ENCODE results near the gene MDH1. TPM values are rescaled to one million over a fixed set of nuclear protein-coding genes. Genes with fewer than 3 reads are reported as not detected.

MDH1 gene
- total RNA-seq, 4 donors from 2014 or later, result 169 to 206 (median 182) TPM

DNA sequence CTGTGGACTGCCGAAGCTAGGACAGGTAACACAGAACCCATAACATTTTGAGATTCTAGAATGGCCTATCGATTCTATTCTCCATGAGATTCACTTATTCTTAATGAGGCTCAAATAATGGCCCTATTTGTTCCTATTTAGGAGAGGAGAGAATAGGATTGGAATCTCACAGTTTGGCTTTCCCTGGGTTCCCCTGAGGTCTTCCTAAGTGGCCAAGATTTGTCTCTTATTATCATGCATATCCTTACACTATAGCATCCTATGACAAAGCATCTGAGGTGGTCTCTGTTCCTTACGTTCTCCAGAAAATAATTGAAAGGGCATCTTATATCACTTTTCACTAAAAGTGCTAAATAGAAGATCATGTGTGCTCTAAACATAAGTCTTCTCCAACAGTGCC, 10.0 kb upstream of the MDH1 start:
- Histone ChIP-seq H3K4me3 (no peak overlapping the region), H3K27ac (replicated peaks in 1 of 4) (no peak overlapping the region), H3K9me3 (no peaks in the 10 kb centered on the region), H3K36me3 (no peaks in the 10 kb centered on the region), H3K4me1 (peaks cover 8 to 12% (median 11%) of the 10 kb centered on the region in 4 donors), H3K27me3 (no peaks in the 10 kb centered on the region)
- no peak for DNase-seq (ENCODE audit: extremely low spot score)
- 94% methylated on average over 3 of the region's 3 CpGs for WGBS
- no peak for TF ChIP-seq POLR2A (IDR thresholded peaks at IDR 0.05; ENCODE audit: low read depth)
- TF ChIP-seq, protein P1, sequence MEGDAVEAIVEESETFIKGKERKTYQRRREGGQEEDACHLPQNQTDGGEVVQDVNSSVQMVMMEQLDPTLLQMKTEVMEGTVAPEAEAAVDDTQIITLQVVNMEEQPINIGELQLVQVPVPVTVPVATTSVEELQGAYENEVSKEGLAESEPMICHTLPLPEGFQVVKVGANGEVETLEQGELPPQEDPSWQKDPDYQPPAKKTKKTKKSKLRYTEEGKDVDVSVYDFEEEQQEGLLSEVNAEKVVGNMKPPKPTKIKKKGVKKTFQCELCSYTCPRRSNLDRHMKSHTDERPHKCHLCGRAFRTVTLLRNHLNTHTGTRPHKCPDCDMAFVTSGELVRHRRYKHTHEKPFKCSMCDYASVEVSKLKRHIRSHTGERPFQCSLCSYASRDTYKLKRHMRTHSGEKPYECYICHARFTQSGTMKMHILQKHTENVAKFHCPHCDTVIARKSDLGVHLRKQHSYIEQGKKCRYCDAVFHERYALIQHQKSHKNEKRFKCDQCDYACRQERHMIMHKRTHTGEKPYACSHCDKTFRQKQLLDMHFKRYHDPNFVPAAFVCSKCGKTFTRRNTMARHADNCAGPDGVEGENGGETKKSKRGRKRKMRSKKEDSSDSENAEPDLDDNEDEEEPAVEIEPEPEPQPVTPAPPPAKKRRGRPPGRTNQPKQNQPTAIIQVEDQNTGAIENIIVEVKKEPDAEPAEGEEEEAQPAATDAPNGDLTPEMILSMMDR (IDR thresholded peaks at IDR 0.05), result no peak
- no peak for TF ChIP-seq EP300 (IDR thresholded peaks at IDR 0.05)
- no peak for TF ChIP-seq POLR2AphosphoS5 (IDR thresholded peaks at IDR 0.05)
- intact Hi-C loops (cut with DNase I), result no loop called here

DNA sequence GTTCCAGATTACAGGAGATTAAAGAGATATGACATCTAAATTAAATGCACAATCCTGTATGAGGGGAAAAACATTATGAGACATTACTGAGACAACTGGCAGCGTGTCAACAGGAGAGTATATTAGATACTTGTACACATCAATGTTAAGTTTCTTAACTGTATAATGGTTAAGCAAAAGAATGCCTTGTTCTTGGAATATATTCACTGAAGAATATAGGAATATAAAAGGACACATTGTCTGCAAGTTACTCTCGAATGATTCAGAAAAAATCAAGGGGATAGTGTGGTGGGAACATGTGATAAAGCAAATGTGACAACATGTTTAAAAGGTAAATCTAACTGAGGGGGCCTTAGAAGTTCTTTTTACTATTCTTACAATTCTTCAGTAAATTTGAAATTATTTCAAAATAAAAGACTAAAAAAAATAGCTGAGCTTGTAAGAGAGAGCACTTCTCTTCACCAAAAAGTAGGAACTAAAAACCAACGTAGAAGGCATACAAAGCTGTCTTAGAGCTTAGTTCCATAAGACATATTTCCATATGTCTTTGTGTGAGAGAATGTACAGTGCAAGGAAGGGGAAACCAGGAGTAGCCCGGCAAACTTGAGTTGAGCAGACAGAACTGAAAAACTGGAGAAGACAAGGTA, 8.0 kb upstream of the MDH1 start:
- Histone ChIP-seq H3K9me3 (no peaks in the 10 kb centered on the region), H3K4me1 (peaks cover 8 to 12% (median 11%) of the 10 kb centered on the region in 4 donors), H3K27ac (replicated peaks in 1 of 4) (peak overlapping the region in 3 of 4 donors; percentile 9 to 40 (median 16)), H3K4me3 (no peak overlapping the region), H3K27me3 (no peaks in the 10 kb centered on the region), H3K36me3 (no peaks in the 10 kb centered on the region)
- intact Hi-C loops (cut with DNase I), result no loop called here
- no peak for TF ChIP-seq POLR2A (IDR thresholded peaks at IDR 0.05; ENCODE audit: low read depth)
- no peak for TF ChIP-seq EP300 (IDR thresholded peaks at IDR 0.05)
- TF ChIP-seq, protein P1 (IDR thresholded peaks at IDR 0.05), result no peak
- no peak for TF ChIP-seq POLR2AphosphoS5 (IDR thresholded peaks at IDR 0.05)
- 74% methylated on average over 4 of the region's 4 CpGs for WGBS
- DNase-seq (ENCODE audit: extremely low spot score), result no peak

DNA sequence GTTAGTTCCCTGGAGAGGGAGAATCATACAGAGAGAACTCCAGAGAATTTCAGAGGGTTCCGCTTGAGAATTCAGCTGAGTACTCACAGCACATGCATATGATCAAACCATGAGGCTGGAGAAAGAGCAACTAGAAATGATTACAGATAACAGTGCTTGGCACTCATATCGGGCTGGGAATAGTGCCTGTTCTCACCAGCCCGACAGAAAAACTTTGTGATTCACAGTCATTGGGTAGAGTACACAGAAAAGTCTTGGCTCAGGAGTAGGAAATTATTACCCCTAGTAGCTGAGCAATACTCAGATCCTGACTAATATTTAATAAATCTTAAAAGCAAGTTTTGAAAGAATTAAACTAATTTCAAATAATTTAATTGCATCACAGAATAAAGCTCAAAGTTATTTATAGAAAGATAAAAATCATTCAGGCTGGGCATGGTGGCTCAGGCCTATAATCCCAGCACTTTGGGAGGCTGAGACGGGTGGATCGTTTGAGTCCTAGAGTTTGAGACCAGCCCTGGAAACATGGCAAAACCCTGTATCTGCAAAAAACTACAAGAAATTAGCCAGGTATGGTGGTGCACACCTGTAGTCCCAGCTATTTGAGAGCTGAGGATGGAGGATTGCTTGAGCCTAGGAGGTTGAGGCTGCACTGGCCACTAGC, 7.3 kb upstream of the MDH1 start:
- intact Hi-C loops (cut with DNase I), result no loop called here
- Histone ChIP-seq H3K9me3 (no peaks in the 10 kb centered on the region), H3K27ac (replicated peaks in 1 of 4) (peak overlapping the region in 3 of 4 donors; percentile 9 to 40 (median 16)), H3K36me3 (no peaks in the 10 kb centered on the region), H3K4me1 (peaks cover 8 to 12% (median 11%) of the 10 kb centered on the region in 4 donors), H3K27me3 (no peaks in the 10 kb centered on the region), H3K4me3 (no peak overlapping the region)
- DNase-seq (ENCODE audit: extremely low spot score), result no peak
- WGBS, result 61% methylated on average over 5 of the region's 5 CpGs
- TF ChIP-seq POLR2AphosphoS5 (IDR thresholded peaks at IDR 0.05) (no peak), POLR2A (IDR thresholded peaks at IDR 0.05; ENCODE audit: low read depth) (no peak), EP300 (IDR thresholded peaks at IDR 0.05) (no peak)
- TF ChIP-seq, protein P1 (IDR thresholded peaks at IDR 0.05), result no peak

DNA sequence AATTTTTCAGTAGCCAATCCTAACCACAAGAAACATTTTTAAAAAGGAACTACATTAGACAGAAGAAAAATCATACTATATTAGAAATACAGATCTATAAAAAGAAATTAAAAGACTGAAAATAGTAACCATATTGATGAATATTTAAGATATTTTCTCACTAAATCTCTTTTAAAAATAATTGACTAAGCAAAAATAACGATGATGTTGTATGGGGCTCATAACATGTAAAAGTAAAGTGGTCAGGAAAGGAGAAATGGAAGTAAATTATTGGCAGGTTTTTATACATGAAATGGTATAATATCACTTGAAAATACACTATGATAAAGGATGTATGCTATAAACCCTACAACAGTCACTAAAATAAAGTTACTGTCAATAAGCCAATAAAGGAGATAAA, 5.9 kb upstream of the MDH1 start:
- peaks cover 16 to 26% (median 22%) of the 10 kb centered on the region in 4 donors for H3K4me1 ChIP-seq
- no peaks in the 10 kb centered on the region for H3K27me3 ChIP-seq
- TF ChIP-seq, protein P1 (IDR thresholded peaks at IDR 0.05), result no peak
- TF ChIP-seq EP300 (IDR thresholded peaks at IDR 0.05) (no peak), POLR2A (IDR thresholded peaks at IDR 0.05; ENCODE audit: low read depth) (no peak), POLR2AphosphoS5 (IDR thresholded peaks at IDR 0.05) (no peak)
- no peak overlapping the region for H3K27ac ChIP-seq (replicated peaks in 1 of 4)
- DNase-seq (ENCODE audit: extremely low spot score), result no peak
- H3K9me3 ChIP-seq, result no peaks in the 10 kb centered on the region
- 96% methylated on average over 1 of the region's 1 CpG for WGBS
- no peak overlapping the region for H3K4me3 ChIP-seq
- intact Hi-C loops (cut with DNase I), result no loop called here
- no peaks in the 10 kb centered on the region for H3K36me3 ChIP-seq
